Skeletal muscle tissue (tissue), 4 donors: ENCODE data around the gene CYP24A1. TPM values are rescaled to one million over a fixed set of nuclear protein-coding genes. Genes with fewer than 3 reads are reported as not detected.

Experiments
- H3K27ac ChIP-seq: one replicate; pipeline ENCODE4 v1.7.0; 2013; ENCODE audit warnings: mild to moderate bottlenecking, low read depth, low read length, inconsistent platforms
- H3K27me3 ChIP-seq, 3 donors: one replicate each; pipeline ENCODE4 v1.7.0; 2013; ENCODE audit warnings: low read length in 3 of 3; ENCODE audit not compliant: control insufficient read depth in 3 of 3, insufficient read depth in 3 of 3
- H3K36me3 ChIP-seq, 3 donors: one replicate each; pipeline ENCODE4 v1.7.0; 2013; ENCODE audit warnings: low read length in 3 of 3; ENCODE audit not compliant: control insufficient read depth in 3 of 3, insufficient read depth in 3 of 3
- H3K4me1 ChIP-seq, 3 donors: one replicate each; pipeline ENCODE4 v1.7.0; 2013; ENCODE audit warnings: low read length in 3 of 3, mild to moderate bottlenecking in 3 of 3; ENCODE audit not compliant: control insufficient read depth in 3 of 3, insufficient read depth in 3 of 3
- H3K4me3 ChIP-seq, 3 donors: one replicate each; pipeline ENCODE4 v1.7.0; 2013; ENCODE audit warnings: low read length in 3 of 3
- H3K9ac ChIP-seq, 3 donors: one replicate each; pipeline ENCODE4 v1.7.0; 2013; ENCODE audit warnings: low read length in 3 of 3, mild to moderate bottlenecking in 3 of 3, moderate library complexity in 2 of 3, low read depth in 1 of 3
- H3K9me3 ChIP-seq, 3 donors: one replicate each; pipeline ENCODE4 v1.7.0; 2013; ENCODE audit warnings: low read length in 3 of 3; ENCODE audit not compliant: control insufficient read depth in 3 of 3
- total RNA-seq: library from RNA; depleted of rRNA; stranded (reverse); fragments of >200 nt; gene quantifications from one replicate; pipeline ENCODE4 v1.2.3, GENCODE V29; 2014
- donor health status: Osteomylitis.

CYP24A1 gene
- total RNA-seq, 1 donor from 2014 or later, result 1.0 TPM

GRCh38 chr20:54160065-54161007 lies 13.4 kb downstream of the CYP24A1 start:
- Histone ChIP-seq H3K4me1 (no peaks in the 10 kb centered on the region), H3K9me3 (no peaks in the 10 kb centered on the region), H3K27me3 (peaks cover 4 to 10% (median 7%) of the 10 kb centered on the region in 3 donors), H3K9ac (no peak overlapping the region), H3K27ac (no peak overlapping the region), H3K4me3 (no peak overlapping the region), H3K36me3 (no peaks in the 10 kb centered on the region)

DNA sequence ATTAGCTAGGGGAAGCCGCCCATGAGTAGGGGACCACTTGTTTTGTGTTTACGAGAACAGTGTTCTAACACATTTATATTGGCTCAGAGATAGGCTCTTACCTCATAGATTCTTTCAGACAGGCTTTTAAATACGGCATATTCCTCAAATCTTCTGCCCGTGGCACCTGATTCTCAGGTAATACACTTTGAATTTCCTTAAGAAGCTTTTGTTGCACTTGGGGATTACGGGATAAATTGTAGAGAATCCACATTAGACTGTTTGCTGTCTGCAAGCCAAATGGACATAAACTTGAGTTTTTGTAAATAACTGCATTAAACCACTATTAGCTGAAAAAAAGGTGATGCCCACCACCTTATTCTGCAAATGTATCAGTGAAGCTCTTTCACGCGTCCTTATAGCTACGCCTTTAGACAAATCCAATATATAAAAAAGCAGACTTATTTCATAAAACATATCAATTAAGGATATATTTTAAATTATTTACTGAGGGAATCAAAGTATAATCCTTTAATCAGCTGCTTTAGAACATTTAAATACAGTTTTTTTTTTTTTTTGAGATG lies 14.8 kb downstream of the CYP24A1 start:
- H3K4me3 ChIP-seq, result no peak overlapping the region
- no peak overlapping the region for H3K27ac ChIP-seq
- no peaks in the 10 kb centered on the region for H3K4me1 ChIP-seq
- no peaks in the 10 kb centered on the region for H3K9me3 ChIP-seq
- H3K27me3 ChIP-seq, result peaks cover 4 to 7% (median 6%) of the 10 kb centered on the region in 3 donors
- H3K36me3 ChIP-seq, result no peaks in the 10 kb centered on the region
- no peak overlapping the region for H3K9ac ChIP-seq

- no peak overlapping the region for H3K9ac ChIP-seq
- no peak overlapping the region for H3K27ac ChIP-seq
- H3K4me3 ChIP-seq, result no peak overlapping the region
- no peaks in the 10 kb centered on the region for H3K36me3 ChIP-seq
- H3K9me3 ChIP-seq, result no peaks in the 10 kb centered on the region
- peaks cover 4 to 7% (median 6%) of the 10 kb centered on the region in 3 donors for H3K27me3 ChIP-seq
- no peaks in the 10 kb centered on the region for H3K4me1 ChIP-seq
Observed at GRCh38 chr20:54158226-54158625, 15.6 kb downstream of the CYP24A1 start.

DNA sequence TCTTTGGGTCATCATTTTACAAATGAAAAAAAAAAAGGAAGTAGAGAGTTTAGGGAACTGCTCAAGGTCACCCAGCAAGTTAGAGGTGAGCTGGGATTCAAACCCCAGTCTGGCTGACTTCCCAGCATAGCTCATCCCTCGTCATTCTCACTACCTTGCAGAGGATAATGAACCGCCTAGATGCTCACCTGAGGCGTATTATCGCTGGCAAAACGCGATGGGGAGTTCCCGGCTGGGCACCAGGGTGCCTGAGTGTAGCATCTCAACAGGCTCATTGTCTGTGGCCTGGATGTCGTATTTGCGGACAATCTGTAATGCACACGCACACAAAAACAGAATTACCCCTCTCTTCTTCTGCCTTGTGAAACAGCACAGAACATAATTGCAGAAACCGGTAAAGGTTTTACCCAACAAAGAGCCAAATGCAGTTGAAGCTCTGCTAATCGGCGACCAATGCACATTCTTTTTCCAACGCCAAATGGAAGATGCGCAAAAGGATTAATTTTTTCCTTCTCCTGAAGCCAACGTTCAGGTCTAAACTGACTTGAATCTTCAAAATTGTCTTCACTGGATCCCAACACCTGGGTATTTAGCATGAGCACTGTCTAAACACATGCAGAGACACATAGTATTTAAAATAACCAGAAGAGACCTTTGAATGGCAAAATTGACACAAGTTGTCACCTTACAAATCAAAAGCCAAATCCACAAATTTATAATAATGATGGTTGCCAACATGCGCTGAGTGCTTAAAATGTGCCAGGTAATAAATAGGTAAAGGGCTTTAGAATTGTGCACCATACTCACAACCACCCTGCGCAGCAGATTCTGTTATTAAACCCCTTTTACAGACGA lies 16.6 kb downstream of the CYP24A1 start:
- H3K4me1 ChIP-seq, result no peaks in the 10 kb centered on the region
- no peak overlapping the region for H3K27ac ChIP-seq
- H3K9me3 ChIP-seq, result no peaks in the 10 kb centered on the region
- H3K4me3 ChIP-seq, result no peak overlapping the region
- H3K9ac ChIP-seq, result no peak overlapping the region
- no peaks in the 10 kb centered on the region for H3K36me3 ChIP-seq
- H3K27me3 ChIP-seq, result peaks cover 4 to 7% (median 4%) of the 10 kb centered on the region in 3 donors

DNA sequence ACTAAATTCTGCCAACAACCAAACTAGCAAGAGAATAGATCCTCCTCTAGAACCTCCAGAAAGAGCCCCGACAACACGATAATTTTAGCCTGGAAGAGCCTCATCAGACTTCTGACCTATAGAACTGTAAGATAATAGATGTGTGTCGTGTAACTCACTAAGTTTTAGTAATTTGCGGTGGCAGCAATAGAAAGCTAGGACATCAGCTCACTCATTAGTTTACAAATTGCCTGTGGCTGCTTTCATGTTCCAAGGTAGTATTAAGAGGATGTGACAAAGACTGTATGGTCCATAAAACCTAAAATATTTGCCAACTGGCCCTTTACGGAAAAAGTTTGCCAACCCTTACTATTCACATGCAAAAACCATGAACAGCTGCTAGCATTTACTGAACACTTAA lies 17.3 kb downstream of the CYP24A1 start:
- Histone ChIP-seq H3K4me3 (no peak overlapping the region), H3K36me3 (no peaks in the 10 kb centered on the region), H3K4me1 (no peaks in the 10 kb centered on the region), H3K9ac (no peak overlapping the region), H3K27me3 (peaks cover 3 to 7% (median 4%) of the 10 kb centered on the region in 3 donors), H3K27ac (no peak overlapping the region), H3K9me3 (no peaks in the 10 kb centered on the region)

GRCh38 chr20:54155736-54156317 lies 18.0 kb downstream of the CYP24A1 start:
- no peaks in the 10 kb centered on the region for H3K36me3 ChIP-seq
- peaks cover 3 to 5% (median 4%) of the 10 kb centered on the region in 3 donors for H3K27me3 ChIP-seq
- H3K27ac ChIP-seq, result no peak overlapping the region
- H3K4me3 ChIP-seq, result no peak overlapping the region
- no peak overlapping the region for H3K9ac ChIP-seq
- H3K4me1 ChIP-seq, result no peaks in the 10 kb centered on the region
- H3K9me3 ChIP-seq, result no peaks in the 10 kb centered on the region

- Histone ChIP-seq H3K9me3 (no peaks in the 10 kb centered on the region), H3K4me3 (no peak overlapping the region), H3K4me1 (no peaks in the 10 kb centered on the region), H3K36me3 (no peaks in the 10 kb centered on the region), H3K27me3 (peaks cover 0 to 10% (median 3%) of the 10 kb centered on the region in 3 donors), H3K27ac (no peak overlapping the region), H3K9ac (no peak overlapping the region)
Observed at GRCh38 chr20:54154439-54154838, 19.3 kb downstream of the CYP24A1 start.

DNA sequence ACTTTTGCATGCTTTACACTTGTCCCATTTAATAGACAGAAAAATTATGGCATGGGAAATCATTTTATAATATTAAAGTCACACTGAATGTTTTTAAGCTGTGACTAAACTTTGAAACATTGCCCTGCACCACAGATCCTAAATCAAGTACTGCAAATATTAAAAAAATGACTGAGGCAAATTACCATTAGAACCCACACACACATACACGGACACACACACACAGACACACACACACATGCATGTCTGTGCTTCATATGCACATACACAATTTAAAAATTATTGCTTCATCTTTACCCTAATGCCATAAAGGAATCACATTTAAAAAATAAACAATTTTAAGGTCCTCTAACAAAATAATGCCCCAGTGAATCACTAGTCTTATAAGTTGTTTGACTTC lies 19.9 kb downstream of the CYP24A1 start:
- Histone ChIP-seq H3K4me3 (no peak overlapping the region), H3K27ac (no peak overlapping the region), H3K9me3 (no peaks in the 10 kb centered on the region), H3K9ac (no peak overlapping the region), H3K27me3 (peaks cover 0 to 10% (median 3%) of the 10 kb centered on the region in 3 donors), H3K4me1 (no peaks in the 10 kb centered on the region), H3K36me3 (no peaks in the 10 kb centered on the region)

DNA sequence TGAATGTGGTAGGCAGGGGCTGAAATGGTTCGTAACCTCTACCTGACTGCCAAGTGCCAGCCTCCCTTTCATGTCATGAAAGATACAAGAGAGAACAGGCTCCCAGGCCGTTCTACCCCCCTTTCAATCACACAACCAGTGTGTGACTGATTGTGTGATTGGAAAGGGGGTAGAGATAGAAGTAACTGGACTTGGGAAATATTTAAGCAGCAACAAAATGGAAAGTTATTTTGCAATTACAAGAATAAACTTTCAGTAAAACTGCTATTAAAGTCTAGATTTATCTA lies 20.8 kb downstream of the CYP24A1 start:
- Histone ChIP-seq H3K27ac (no peak overlapping the region), H3K36me3 (no peaks in the 10 kb centered on the region), H3K4me3 (no peak overlapping the region), H3K9ac (no peak overlapping the region), H3K27me3 (peaks cover 0 to 10% (median 3%) of the 10 kb centered on the region in 3 donors), H3K9me3 (no peaks in the 10 kb centered on the region), H3K4me1 (no peaks in the 10 kb centered on the region)
